ENCODE results near the gene NNT. TPM values are rescaled to one million over a fixed set of nuclear protein-coding genes. Genes with fewer than 3 reads are reported as not detected.

The NNT gene
- total and polyA plus RNA-seq, 11 donors = 53.8 to 631 (median 362) TPM

DNA sequence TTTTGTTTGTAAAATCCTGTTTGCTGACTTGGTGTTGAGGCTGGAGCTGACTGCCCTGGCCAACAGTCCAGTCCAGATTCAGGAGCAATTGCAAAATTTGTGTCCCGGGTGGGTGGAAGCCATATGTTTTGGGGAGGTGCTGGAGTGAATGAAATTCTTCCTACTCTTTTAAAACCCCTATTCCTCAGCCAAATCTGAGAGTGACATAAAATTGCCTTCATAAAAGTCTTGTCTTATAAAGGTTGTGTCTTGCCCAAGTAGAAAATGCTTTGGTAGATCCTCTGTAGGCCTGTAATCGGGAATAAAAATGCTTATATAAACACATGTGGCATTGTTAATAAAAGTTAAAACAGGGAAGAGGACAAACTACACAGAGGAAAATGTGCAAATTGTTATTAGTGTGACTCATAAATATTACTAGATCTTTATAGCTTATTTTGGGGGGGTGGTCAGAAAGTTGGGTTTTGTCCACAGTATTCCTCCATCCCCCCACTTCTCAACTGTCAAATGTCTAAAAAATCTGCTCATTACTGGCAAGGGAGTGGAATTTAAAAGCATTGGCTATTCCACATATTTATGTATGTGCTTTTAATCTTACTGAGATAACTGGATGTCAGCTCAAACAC, 45.6 kb downstream of the NNT start:
- H3K36me3 ChIP-seq = peaks cover 0 to 99% (median 94%) of the 10 kb centered on the region in 9 donors
- ATAC-seq (peak in 2 of 4 donors; percentile 35 to 56), DNase-seq (peak in 1 of 5 donors; percentile 38)
- WGBS, 4 donors = 71 to 84% (median 82%) methylated on average over 2 of the region's 2 CpGs
- intact Hi-C loops (cut with DNase I) = no loop called here
- peaks cover 0 to 20% (median 4%) of the 10 kb centered on the region in 12 donors for H3K4me1 ChIP-seq
- no peak overlapping the region for H3K4me3 ChIP-seq
- peak overlapping the region in 4 of 12 donors; percentile 26 to 39 (median 34) for H3K27ac ChIP-seq
- TF ChIP-seq CTCF (IDR thresholded peaks at IDR 0.05) = no peak
- no peak for TF ChIP-seq POLR2A (IDR thresholded peaks at IDR 0.05)
- H3K27me3 ChIP-seq = no peaks in the 10 kb centered on the region
- H3K9me3 ChIP-seq = no peaks in the 10 kb centered on the region

- intact Hi-C loops (cut with DNase I) = no loop called here
- peaks cover 0 to 100% (median 97%) of the 10 kb centered on the region in 9 donors for H3K36me3 ChIP-seq
- no peak for TF ChIP-seq POLR2A (IDR thresholded peaks at IDR 0.05)
- no peak overlapping the region for H3K4me3 ChIP-seq
- H3K27me3 ChIP-seq = no peaks in the 10 kb centered on the region
- DNase-seq = no peak
- no peaks in the 10 kb centered on the region for H3K9me3 ChIP-seq
- peak overlapping the region in 4 of 12 donors; percentile 26 to 39 (median 34) for H3K27ac ChIP-seq
- peaks cover 0 to 17% (median 4%) of the 10 kb centered on the region in 12 donors for H3K4me1 ChIP-seq
- 48 to 58% (median 52%) methylated on average over 2 of the region's 2 CpGs for WGBS, 4 donors
- peak in 3 of 4 donors; percentile 30 to 57 (median 45) for ATAC-seq
These were observed 46.3 kb downstream of the NNT start for GRCh38 chr5:43649256-43649655.

DNA sequence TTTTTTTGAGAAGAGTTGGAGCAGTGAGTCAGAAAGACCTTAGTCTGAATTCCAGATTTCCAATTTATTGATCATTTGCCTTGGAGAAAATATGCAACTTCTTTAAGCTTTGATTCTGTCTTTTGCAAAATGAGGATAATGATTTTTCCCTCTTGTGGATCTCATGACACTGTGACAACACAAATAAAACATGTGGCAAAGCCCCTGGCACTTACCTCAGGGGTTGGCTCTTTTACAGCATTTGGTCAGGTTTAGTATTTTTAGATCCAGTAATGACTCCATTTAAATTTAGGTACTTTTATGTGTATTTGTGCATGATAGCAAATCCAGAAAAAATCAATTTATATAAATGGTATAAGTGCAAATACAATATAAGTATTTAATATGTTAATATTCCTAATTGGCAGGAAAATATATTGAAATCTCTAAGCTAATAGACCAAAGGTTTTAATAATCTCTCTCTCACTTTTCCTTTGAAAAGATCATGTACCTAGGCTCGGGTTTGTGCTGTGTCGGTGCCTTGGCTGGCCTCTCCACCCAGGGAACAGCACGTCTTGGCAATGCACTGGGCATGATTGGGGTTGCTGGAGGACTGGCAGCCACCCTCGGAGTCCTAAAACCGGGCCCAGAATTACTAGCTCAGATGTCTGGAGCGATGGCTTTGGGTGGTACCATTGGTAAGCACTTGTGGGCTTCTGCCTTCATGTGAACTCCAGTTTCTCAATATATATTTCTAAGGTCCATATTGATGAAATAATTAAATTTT, 49.7 kb downstream of the NNT start:
- ATAC-seq (peak; percentile 51 to 92 (median 77)), DNase-seq (peak in 2 of 5 donors; percentile 38 to 41)
- H3K4me1 ChIP-seq = peaks cover 0 to 17% (median 4%) of the 10 kb centered on the region in 12 donors
- H3K27ac ChIP-seq = peak overlapping the region in 6 of 12 donors; percentile 1 to 54 (median 33)
- no peak for TF ChIP-seq POLR2A (IDR thresholded peaks at IDR 0.05)
- no peak for TF ChIP-seq CTCF (IDR thresholded peaks at IDR 0.05)
- no peaks in the 10 kb centered on the region for H3K27me3 ChIP-seq
- WGBS, 4 donors = 57 to 91% (median 65%) methylated on average over 6 of the region's 6 CpGs
- H3K36me3 ChIP-seq = peaks cover 0 to 100% (median 97%) of the 10 kb centered on the region in 9 donors
- intact Hi-C loops (cut with DNase I) = no loop called here
- no peaks in the 10 kb centered on the region for H3K9me3 ChIP-seq
- H3K4me3 ChIP-seq = no peak overlapping the region

GRCh38 chr5:43658509-43658908, 55.5 kb downstream of the NNT start:
- H3K36me3 ChIP-seq = peaks cover 0 to 92% (median 82%) of the 10 kb centered on the region in 9 donors
- intact Hi-C loops (cut with DNase I) = loop anchor here in 1 of 10 donors (5.0 kb wide), 1 partner anchor 1154 kb away; no protein-coding TSS in a partner anchor
- peak overlapping the region in 1 of 12 donors; percentile 5 for H3K27ac ChIP-seq

More at GRCh38 chr5:43658509-43658908, 55.5 kb downstream of the NNT start:
- DNase-seq (no peak), ATAC-seq (no peak)
- WGBS, 4 donors = 93 to 97% (median 95%) methylated on average over 1 of the region's 1 CpG
- Histone ChIP-seq H3K4me1 (no peaks in the 10 kb centered on the region), H3K9me3 (no peaks in the 10 kb centered on the region), H3K27me3 (no peaks in the 10 kb centered on the region), H3K4me3 (no peak overlapping the region)
- TF ChIP-seq CTCF (IDR thresholded peaks at IDR 0.05) = no peak

Measured in heart left ventricle (tissue), 16 donors.